Liver (tissue), 9 donors: Measurements from ENCODE around the gene RANBP17. TPM values are rescaled to one million over a fixed set of nuclear protein-coding genes. Genes with fewer than 3 reads are reported as not detected.
"Not testable (repeated sequence)": the region's sequence is repeated elsewhere in the genome, so short reads cannot be mapped to it uniquely, and the experiment has no call there.

ENCODE experiments used
- DNase-seq: peaks from one replicate; pipeline ENCODE4 v3.0.0-alpha.2; 2017; ENCODE audit warnings: low spot score
- H3K27ac ChIP-seq, 2 donors: one replicate each; pipeline ENCODE4 v1.7.0; 2013; ENCODE audit warnings: inconsistent platforms in 2 of 2, low read length in 2 of 2, control low read depth in 1 of 2, low read depth in 1 of 2, mild to moderate bottlenecking in 1 of 2
- H3K27me3 ChIP-seq, 4 donors: one replicate each; pipeline versions ENCODE4 v1.6.1 to v1.7.0; 2013; ENCODE audit warnings: low read length in 3 of 4, inconsistent platforms in 1 of 4, mild to moderate bottlenecking in 1 of 4, moderate library complexity in 1 of 4; ENCODE audit not compliant: control insufficient read depth in 4 of 4, insufficient read depth in 4 of 4
- H3K36me3 ChIP-seq, 4 donors: one replicate each; pipeline versions ENCODE4 v1.6.1 to v1.7.0; 2013; ENCODE audit warnings: low read length in 3 of 4, mild to moderate bottlenecking in 3 of 4, low read depth in 1 of 4, moderate library complexity in 1 of 4; ENCODE audit not compliant: control insufficient read depth in 4 of 4, insufficient read depth in 3 of 4
- H3K4me1 ChIP-seq, 4 donors: one replicate each; pipeline versions ENCODE4 v1.6.1 to v1.7.0; 2013; ENCODE audit warnings: low read length in 3 of 4, mild to moderate bottlenecking in 3 of 4, moderate library complexity in 1 of 4; ENCODE audit not compliant: control insufficient read depth in 4 of 4, insufficient read depth in 4 of 4
- H3K4me3 ChIP-seq, 3 donors: one replicate each; pipeline versions ENCODE4 v1.6.1 to v1.7.0; 2013; ENCODE audit warnings: low read length in 3 of 3, control low read depth in 1 of 3, low read depth in 1 of 3, mild to moderate bottlenecking in 1 of 3
- H3K9ac ChIP-seq, 2 donors: one replicate each; pipeline ENCODE4 v1.7.0; 2013; ENCODE audit warnings: low read length in 2 of 2, mild to moderate bottlenecking in 2 of 2, moderate library complexity in 2 of 2, control low read depth in 1 of 2, low read depth in 1 of 2
- H3K9me3 ChIP-seq, 4 donors: one replicate each; pipeline versions ENCODE4 v1.6.1 to v1.7.0; 2013; ENCODE audit warnings: low read length in 3 of 4; ENCODE audit not compliant: control insufficient read depth in 4 of 4
- ATF3 ChIP-seq: IDR thresholded peaks from 2 replicates; pipeline ENCODE4 v1.6.1; 2016; ENCODE audit warnings: antibody characterized with exemption
- CTCF ChIP-seq: fragments of 150-350 bp; IDR thresholded peaks from 2 replicates; pipeline ENCODE4 v1.5.1; 2017; ENCODE audit warnings: improper control_type of control experiment, low read depth, low read length; ENCODE audit not compliant: missing input control
- EGR1 ChIP-seq, 2 donors: IDR thresholded peaks; 2 replicates each; pipeline ENCODE4 v1.6.1; 2016 to 2018; ENCODE audit warnings: antibody characterized with exemption in 2 of 2, low read depth in 2 of 2
- FOXA1 ChIP-seq: IDR thresholded peaks from 2 replicates; pipeline ENCODE4 v1.6.1; 2016; ENCODE audit warnings: antibody characterized with exemption
- HNF4G ChIP-seq: IDR thresholded peaks from 2 replicates; pipeline ENCODE4 v1.6.1; 2016; ENCODE audit warnings: antibody characterized with exemption
- JUND ChIP-seq, 2 donors: IDR thresholded peaks; 2 replicates each; pipeline ENCODE4 v1.6.1; 2016; ENCODE audit warnings: antibody characterized with exemption in 2 of 2
- MAX ChIP-seq: IDR thresholded peaks from 2 replicates; pipeline ENCODE4 v1.6.1; 2016; ENCODE audit warnings: antibody characterized with exemption
- NR2F2 ChIP-seq: IDR thresholded peaks from 2 replicates; pipeline ENCODE4 v1.6.1; 2016; ENCODE audit warnings: antibody characterized with exemption
- RAD21 ChIP-seq, 2 donors: IDR thresholded peaks; 2 replicates each; pipeline ENCODE4 v1.6.1; 2016; ENCODE audit warnings: antibody characterized with exemption in 2 of 2, mild to moderate bottlenecking in 2 of 2
- REST ChIP-seq: IDR thresholded peaks from 2 replicates; pipeline ENCODE4 v1.6.1; 2016; ENCODE audit warnings: antibody characterized with exemption, mild to moderate bottlenecking
- RXRA ChIP-seq, 2 donors: IDR thresholded peaks; 2 replicates each; pipeline ENCODE4 v1.6.1; 2017 to 2018; ENCODE audit warnings: antibody characterized with exemption in 2 of 2, mild to moderate bottlenecking in 1 of 2
- SP1 ChIP-seq: IDR thresholded peaks from 2 replicates; pipeline ENCODE4 v1.6.1; 2018; ENCODE audit warnings: antibody characterized with exemption, mild to moderate bottlenecking
- TAF1 ChIP-seq: conservative IDR thresholded peaks from 2 replicates; pipeline ENCODE4 v1.6.1; 2016; ENCODE audit warnings: antibody characterized with exemption, mild to moderate bottlenecking
- YY1 ChIP-seq: IDR thresholded peaks from 2 replicates; pipeline ENCODE4 v1.6.1; 2016; ENCODE audit warnings: antibody characterized with exemption, mild to moderate bottlenecking
- ZBTB33 ChIP-seq: IDR thresholded peaks from 2 replicates; pipeline ENCODE4 v1.6.1; 2016; ENCODE audit warnings: antibody characterized with exemption
- WGBS: extraction: QIAGEN DNeasy Blood & Tissue Kit; methylation state at CpG from one replicate; pipeline ENCODE4 v1.1.7; 2013; 5-methylcytosine and 5-hydroxymethylcytosine counted together
- polyA plus RNA-seq, 2 donors: library from polyadenylated mRNA; stranded (reverse) in 1 of 2; unstranded in 1 of 2; fragments of 200-250 nt in 1 of 2; fragments of >200 nt in 1 of 2; fragmentation: Nextera tagmentation in 1 of 2; extraction: Ambion mirVana in 1 of 2; gene quantifications; one replicate each; pipeline versions ENCODE4 v1.2.1 to v1.2.3, GENCODE V29; 2013 to 2015
- total RNA-seq, 2 donors: library from RNA; depleted of rRNA; stranded (reverse); fragments of >200 nt; gene quantifications; one replicate each; pipeline ENCODE4 v1.2.3, GENCODE V29; 2014
- donor health status: healthy.
- donor health status: healthy.
- donor health status: healthy.
- donor health status: healthy.
- donor health status: healthy.

The RANBP17 gene
- total and polyA plus RNA-seq, 4 donors = 0.83 to 10.8 (median 7.9) TPM

- WGBS = 68% methylated on average over 2 of the region's 2 CpGs
- TF ChIP-seq TAF1 = no peak
- TF ChIP-seq ATF3 = no peak
- TF ChIP-seq FOXA1 = no peak
- no peak for TF ChIP-seq RXRA (IDR thresholded peaks at IDR 0.05)
- TF ChIP-seq HNF4G = no peak
- TF ChIP-seq ZBTB33 = no peak
- TF ChIP-seq NR2F2 = no peak
- H3K4me1 ChIP-seq = no peaks in the 10 kb centered on the region
- no peak overlapping the region for H3K27ac ChIP-seq
- no peak overlapping the region for H3K9ac ChIP-seq
- H3K4me3 ChIP-seq = no peak overlapping the region
- H3K36me3 ChIP-seq = no peaks in the 10 kb centered on the region
- H3K27me3 ChIP-seq = no peaks in the 10 kb centered on the region
- no peaks in the 10 kb centered on the region for H3K9me3 ChIP-seq
- no peak for DNase-seq
Observed at GRCh38 chr5:170826117-170826516, 35.7 kb upstream of the RANBP17 start.

GRCh38 chr5:170832241-170832640, 29.6 kb upstream of the RANBP17 start:
- Histone ChIP-seq H3K9ac (no peak overlapping the region), H3K4me3 (no peak overlapping the region), H3K36me3 (no peaks in the 10 kb centered on the region), H3K9me3 (no peaks in the 10 kb centered on the region), H3K4me1 (no peaks in the 10 kb centered on the region), H3K27ac (no peak overlapping the region), H3K27me3 (peaks cover 0 to 3% (median 0%) of the 10 kb centered on the region in 4 donors)
- DNase-seq = no peak
- no peak for TF ChIP-seq RXRA (IDR thresholded peaks at IDR 0.05)
- WGBS = 74% methylated on average over 7 of the region's 7 CpGs

- not testable (repeated sequence) for H3K27me3 ChIP-seq, H3K9ac ChIP-seq, H3K9me3 ChIP-seq, DNase-seq, H3K27ac ChIP-seq, H3K36me3 ChIP-seq, H3K4me3 ChIP-seq, H3K4me1 ChIP-seq
- WGBS = 89% methylated on average over 2 of the region's 2 CpGs
Observed at GRCh38 chr5:170833981-170834380, 27.8 kb upstream of the RANBP17 start.

GRCh38 chr5:170836226-170836625, 25.6 kb upstream of the RANBP17 start:
- Histone ChIP-seq H3K4me1 (no peaks in the 10 kb centered on the region), H3K9ac (no peak overlapping the region), H3K27me3 (peaks cover 0 to 3% (median 0%) of the 10 kb centered on the region in 4 donors), H3K9me3 (no peaks in the 10 kb centered on the region), H3K36me3 (no peaks in the 10 kb centered on the region), H3K27ac (no peak overlapping the region), H3K4me3 (no peak overlapping the region)
- TF ChIP-seq ATF3 (no peak), NR2F2 (no peak), RXRA (IDR thresholded peaks at IDR 0.05) (no peak), MAX (no peak), CTCF (no peak), TAF1 (no peak), RAD21 (IDR thresholded peaks at IDR 0.05) (no peak), FOXA1 (no peak), EGR1 (IDR thresholded peaks at IDR 0.05; ENCODE audit: low read depth in 2 of 2) (no peak), YY1 (no peak), REST (no peak), SP1 (no peak), JUND (IDR thresholded peaks at IDR 0.05) (no peak)
- WGBS = 75% methylated on average over 4 of the region's 4 CpGs
- no peak for DNase-seq
